HG03575 (cell line): ENCODE results near the gene MKNK1.

Experiments
- ATAC-seq: cut with Tn5 transposase; IDR thresholded peaks from one replicate; pipeline ENCODE4 v1.9.1; 2021; ENCODE audit not compliant: unreplicated experiment, insufficient number of reproducible peaks, low FRiP score; ENCODE audit errors: extremely low read depth

The MKNK1 gene

DNA sequence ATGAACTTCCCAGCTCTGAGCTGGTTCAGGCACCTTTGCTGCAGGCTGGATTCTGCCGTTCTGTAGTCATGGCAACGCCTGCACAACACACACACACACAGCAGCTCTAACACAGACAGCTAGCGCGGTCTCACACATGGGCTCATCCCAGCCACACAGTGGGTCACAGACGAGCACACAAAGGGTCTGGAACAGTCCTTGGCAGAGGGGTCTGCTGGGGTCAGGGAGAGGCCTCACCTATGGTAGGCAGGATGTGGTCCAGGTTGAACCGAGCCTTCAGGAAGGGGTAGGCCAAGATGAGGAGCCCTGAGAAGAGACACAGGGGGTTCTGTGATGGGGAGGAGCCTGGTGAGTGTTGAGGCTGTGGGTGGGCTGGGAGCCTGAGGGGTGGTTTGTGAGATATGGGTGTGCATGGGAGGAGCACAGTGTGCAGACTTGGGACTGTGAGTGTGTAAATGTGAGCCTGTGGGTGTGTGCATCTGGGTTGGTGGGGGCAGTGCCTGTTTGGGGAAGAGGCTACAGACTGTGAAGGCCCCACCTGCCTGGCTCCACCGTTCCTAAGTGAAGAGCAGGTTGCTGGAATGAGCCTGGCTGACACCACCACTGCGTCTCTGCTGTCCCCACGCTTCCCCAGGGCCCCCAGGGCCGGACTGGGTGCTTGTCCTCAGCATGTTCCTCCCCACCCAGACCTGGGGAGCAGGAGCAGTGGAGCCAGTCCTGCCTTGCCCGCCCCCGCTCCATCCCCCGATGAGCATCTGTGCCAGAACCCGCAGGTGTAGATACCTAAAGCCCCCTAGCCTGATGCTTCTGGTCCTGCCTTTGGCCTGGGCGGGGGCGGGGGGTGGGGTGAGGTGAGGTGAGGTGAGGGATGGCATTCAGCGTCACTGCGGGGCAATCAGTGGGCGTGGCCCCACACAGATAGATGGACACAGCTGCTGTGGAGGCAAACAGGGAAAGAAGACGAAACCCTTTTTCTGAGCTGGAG lies 54.1 kb downstream of the MKNK1 start:
- ATAC-seq = no peak

DNA sequence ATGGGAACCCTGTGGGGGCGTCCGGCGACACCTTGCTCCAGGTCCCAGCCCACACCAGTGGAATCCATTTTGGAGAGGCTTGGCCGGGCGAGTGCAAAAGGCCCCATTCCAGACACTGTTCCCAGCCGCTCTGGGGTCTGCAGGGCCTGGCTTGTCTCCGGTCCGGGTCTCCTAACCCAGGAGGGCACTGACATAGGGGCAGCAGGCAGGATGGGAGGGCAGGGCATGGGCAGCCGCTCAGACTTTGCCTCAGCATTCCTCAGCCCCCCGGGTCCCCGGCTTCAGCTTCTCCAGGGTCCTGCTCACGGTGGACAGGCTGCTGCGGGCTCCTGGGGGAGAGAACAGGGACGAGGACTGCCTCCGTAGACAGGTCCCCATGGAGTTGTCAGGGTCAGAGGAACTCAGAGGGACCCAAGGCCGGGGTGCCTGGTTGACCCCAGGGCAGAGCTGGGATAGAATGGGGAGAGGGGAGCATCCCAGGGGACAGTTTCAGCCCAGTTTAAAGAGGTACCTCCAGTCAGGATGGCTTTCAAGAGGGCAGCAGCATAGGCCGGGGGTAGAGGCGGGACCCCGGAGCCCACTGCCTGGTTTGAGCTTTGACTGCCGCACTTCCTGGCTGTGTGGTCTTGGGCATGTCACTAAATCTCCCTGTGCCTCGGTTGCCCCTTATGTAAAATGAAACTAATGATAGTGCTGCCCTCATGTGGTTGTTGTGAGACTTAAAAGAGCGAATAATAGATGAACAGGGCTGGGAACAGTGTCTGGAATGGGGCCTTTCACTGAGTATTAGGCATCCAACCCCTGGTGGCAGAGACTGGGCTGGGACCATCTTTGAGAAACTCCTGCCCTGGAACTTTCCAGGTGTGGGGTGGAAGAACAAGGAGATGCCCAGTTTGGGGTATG lies 56.3 kb downstream of the MKNK1 start:
- ATAC-seq = no peak

DNA sequence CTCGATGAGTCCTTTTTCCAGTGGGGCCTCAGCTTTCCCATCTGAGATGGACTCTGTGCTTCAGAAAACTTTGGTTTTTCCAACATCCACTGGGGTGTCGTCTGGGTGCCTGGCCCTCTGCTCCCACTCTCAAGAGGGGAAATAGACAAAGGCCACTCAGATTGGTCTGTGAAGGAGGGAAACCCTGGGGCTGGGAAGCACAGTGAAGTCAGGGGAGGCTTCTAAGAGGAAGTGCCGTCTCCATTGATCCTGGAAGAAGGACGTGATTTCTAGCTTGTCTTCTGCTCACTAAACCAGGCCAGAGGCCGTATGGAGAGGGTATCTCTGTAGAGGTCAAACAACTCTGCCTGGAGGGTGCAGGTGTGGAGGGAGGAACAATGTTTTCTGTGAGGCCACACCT lies 57.9 kb downstream of the MKNK1 start:
- no peak for ATAC-seq

GRCh38 chr1:46545784-46546183 lies 58.3 kb downstream of the MKNK1 start:
- no peak for ATAC-seq

- no peak for ATAC-seq
Observed at GRCh38 chr1:46544561-46545240, 59.4 kb downstream of the MKNK1 start.

DNA sequence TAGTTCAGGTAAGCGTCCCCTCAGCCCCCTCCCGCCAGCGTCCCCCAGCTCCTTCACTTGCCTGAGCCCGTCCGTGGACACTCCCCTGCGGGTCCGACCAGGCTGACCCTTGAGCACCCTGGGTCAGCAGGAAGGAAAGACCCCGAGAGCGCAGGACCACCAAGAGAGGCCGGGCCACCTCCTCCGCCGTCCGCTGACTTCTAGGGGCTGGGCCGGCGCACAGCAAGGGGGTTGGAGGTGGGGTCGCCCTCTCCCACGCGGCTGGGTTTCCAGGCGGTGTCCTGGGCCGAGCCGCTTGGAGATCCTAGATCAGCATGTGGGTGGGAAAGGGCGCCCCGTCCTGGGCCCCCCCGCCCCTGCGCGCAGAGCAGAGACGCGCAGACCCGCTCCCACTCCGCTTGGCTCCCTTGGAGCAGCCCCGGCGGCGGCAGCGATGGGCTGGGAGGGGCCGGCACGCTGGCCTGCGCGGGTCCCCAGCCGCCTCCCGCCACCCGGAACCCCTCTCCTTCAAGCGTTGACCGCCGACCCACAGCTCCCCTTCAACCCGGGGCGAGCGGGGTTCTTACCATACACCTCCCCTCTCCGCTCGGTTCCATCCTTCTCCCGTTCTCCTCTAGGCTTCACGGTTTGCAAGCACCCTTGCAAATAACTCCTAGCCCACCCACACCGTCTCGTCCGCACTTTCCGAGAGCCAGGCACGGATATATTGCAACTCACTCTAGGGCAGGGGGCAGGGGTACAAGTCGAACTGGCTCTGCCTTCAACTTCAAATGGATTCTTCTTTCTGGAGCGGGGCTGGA lies 60.1 kb downstream of the MKNK1 start:
- no peak for ATAC-seq

GRCh38 chr1:46543382-46543760 lies 60.7 kb downstream of the MKNK1 start:
- no peak for ATAC-seq

- no peak for ATAC-seq
Observed at GRCh38 chr1:46539972-46540371, 64.1 kb downstream of the MKNK1 start.

DNA sequence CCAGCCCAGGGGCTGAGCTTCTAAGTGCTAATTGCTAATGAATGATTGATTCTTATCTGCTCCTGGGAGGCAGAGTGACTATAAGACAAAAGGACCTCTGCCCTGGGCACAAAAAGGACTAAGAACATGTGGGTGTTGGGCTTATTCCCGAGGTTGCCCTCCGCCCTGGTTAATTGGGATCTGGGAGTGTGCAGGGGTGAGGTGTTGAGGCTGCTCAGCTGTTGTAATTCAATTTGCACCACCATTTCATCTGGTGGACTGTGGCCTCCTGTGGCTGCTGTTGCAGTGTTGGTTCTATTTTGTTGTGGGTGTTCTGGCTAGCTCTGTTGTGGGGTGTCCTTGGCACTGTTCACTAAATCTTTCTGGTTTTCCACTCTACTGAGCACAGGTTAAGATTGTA lies 65.9 kb downstream of the MKNK1 start:
- no peak for ATAC-seq

- no peak for ATAC-seq
Observed at GRCh38 chr1:46537651-46538050, 66.4 kb downstream of the MKNK1 start.

GRCh38 chr1:46536527-46536926 lies 67.5 kb downstream of the MKNK1 start:
- ATAC-seq = no peak

DNA sequence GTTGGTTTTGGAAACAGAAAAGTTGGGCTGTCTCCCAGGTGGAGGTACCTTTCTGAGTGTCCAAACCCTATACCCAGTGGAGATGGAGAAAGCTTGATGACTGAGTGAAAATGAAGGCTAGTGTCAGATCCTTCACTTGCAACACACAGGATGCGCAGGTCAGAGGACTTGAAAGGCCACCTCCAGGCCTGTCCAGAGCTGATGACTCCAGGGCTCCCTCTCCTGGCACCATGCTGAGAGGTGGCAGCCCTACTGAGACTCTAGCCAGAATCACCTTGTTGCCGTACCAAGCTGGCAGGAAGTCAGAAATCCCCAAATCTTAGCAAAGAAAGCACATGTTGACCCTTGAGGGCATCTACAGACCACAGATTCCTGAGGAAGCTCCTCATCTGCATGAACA lies 69.0 kb downstream of the MKNK1 start:
- no peak for ATAC-seq

DNA sequence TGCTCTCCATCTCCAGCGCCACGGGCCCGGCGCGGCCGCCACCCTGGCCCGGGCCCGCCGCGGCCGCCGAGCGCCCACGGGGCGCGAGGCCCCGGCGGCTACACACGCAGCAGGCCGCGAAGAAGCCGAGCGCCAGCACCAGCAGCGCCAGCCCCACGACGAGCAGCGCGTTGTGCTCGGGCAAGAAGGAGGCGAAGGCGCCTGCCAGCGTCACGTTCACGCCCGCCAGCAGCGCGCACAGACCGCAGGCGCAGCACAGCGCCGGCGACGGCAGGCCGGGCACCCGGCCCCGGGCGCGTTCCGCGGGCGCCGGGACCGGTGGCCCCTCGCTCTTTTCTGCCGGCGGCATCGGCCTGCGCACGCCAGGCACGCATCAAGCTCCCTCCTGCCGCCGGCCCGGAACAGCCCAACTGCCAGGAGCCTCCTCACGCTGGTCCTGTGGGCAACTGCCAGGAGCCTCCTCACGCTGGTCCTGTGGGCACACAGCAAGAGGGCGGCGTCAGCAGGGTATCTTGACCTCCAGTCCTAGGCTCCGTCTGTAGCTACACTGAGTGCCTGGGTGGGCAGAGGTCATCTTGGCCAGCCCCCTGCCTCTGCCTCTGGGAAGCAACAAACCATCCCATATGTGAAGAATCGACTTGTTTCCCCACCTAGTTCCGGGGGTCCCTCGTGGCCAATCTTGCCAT lies 70.7 kb downstream of the MKNK1 start:
- no peak for ATAC-seq

DNA sequence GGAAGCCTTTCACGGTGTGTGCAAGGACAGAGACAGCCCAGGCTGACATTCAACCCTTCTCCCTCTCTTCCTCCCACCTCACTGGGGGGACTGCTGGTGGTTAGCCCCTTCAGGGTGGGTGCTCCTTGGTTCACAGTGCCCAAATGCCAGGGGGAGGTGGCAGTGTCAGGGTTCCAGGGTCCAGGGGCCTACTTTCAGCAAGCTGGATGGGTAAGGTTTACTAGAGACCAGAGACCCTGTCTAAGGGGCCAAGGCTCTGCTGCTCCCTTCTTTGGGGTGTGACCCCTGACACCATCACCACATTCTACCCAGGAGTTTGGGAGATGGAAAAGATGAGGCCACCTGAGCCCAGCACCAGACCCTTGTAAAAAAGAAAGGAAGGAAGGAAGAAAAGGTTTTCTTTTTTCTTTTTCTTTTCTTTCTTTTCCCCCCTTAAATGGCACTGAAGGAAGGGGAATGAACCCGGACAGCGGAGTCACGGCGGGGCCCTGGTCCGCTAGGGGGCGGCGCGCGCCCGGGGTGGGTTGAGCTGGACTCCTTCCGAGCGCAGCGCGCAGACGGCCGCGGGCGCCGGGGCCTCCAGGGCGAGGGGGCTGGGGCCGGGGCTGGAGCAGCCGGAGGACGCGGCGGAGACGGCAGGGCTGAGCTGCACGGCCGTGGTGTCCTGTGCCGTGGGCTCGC lies 71.4 kb downstream of the MKNK1 start:
- no peak for ATAC-seq

GRCh38 chr1:46532095-46532494 lies 72.0 kb downstream of the MKNK1 start:
- ATAC-seq = no peak

DNA sequence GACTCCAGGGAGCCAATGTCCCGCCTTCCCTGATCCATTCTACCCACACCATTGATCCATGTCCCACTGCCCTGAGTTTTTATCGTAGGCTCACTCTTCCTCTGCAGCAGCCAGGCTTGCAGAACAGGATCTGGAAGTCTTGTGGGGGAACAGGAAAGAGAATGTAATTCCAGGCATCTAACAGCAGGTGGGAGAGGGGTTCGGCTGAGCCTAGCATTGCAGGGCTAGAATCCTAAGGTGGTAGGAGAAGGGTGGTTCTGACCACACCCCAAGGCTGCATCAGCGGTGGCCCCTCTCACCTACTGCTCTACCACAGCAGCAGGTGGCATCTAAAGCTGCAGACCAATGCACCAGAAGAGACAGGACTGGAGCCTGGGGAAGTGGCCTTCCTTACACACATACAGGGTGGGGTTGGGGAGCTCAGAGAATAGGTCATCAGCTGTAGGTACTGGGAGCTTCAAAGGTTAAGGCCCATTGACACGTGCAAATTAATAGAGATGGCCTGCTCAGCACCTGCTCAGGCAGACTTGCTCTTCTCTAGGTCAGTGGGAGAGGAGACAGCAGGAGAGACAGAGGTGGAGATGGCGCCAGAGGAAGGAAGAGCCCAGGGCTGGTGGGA lies 73.2 kb downstream of the MKNK1 start:
- no peak for ATAC-seq

- no peak for ATAC-seq
Observed at GRCh38 chr1:46530311-46530710, 73.8 kb downstream of the MKNK1 start.
